ENCODE results near the gene ROR1.

GRCh38 chr1:63731117-63732043, 42.4 kb upstream of the ROR1 start:
- TF ChIP-seq POLR2A (IDR thresholded peaks at IDR 0.05), result no peak
- TF ChIP-seq, protein P1, sequence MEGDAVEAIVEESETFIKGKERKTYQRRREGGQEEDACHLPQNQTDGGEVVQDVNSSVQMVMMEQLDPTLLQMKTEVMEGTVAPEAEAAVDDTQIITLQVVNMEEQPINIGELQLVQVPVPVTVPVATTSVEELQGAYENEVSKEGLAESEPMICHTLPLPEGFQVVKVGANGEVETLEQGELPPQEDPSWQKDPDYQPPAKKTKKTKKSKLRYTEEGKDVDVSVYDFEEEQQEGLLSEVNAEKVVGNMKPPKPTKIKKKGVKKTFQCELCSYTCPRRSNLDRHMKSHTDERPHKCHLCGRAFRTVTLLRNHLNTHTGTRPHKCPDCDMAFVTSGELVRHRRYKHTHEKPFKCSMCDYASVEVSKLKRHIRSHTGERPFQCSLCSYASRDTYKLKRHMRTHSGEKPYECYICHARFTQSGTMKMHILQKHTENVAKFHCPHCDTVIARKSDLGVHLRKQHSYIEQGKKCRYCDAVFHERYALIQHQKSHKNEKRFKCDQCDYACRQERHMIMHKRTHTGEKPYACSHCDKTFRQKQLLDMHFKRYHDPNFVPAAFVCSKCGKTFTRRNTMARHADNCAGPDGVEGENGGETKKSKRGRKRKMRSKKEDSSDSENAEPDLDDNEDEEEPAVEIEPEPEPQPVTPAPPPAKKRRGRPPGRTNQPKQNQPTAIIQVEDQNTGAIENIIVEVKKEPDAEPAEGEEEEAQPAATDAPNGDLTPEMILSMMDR (IDR thresholded peaks at IDR 0.05), result no peak

All from suprapubic skin (tissue), 3 donors.